ENCODE results near the gene MPHOSPH9.

MPHOSPH9 gene

DNA sequence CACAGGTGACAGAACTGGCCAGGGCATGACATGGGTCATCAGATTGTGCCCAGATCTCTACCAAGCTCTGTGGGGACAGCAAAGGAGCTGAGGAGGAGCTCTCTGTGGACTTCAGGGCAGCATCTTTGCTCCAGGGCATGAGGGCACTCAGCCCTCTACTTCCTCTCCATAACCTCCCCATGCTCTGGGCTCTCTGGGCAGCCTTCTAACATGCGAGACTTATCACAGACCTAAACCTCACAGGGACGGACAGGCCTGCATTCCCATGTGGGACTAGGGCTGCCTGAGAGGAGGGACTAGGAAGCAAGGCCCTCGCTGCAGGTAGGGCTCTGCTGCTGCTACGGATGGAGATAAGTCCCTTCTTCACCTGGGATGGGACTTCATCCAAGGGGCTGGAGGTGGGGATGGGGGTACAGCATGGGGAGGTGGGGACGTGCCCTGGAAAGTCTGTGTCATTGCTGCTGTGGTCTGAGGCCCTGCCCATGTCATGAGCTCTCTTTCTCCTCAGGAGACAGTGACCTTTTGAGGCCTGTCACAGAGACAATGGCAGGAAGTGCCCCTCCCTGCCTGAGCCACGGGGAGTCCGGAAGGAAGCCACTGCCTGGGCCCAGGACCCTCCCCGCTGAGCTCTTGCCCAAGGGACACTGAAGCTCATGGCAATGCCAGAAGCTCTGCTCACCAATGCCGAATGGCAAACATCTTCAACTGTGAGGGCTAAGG, 126.1 kb downstream of the MPHOSPH9 start:
- TF ChIP-seq CTCF (IDR thresholded peaks at IDR 0.05; ENCODE audit: borderline replicate concordance, insufficient read depth, low read depth, low read length) = no peak
- no peak overlapping the region for H3K4me3 ChIP-seq (ENCODE audit: low read depth, low read length)

DNA sequence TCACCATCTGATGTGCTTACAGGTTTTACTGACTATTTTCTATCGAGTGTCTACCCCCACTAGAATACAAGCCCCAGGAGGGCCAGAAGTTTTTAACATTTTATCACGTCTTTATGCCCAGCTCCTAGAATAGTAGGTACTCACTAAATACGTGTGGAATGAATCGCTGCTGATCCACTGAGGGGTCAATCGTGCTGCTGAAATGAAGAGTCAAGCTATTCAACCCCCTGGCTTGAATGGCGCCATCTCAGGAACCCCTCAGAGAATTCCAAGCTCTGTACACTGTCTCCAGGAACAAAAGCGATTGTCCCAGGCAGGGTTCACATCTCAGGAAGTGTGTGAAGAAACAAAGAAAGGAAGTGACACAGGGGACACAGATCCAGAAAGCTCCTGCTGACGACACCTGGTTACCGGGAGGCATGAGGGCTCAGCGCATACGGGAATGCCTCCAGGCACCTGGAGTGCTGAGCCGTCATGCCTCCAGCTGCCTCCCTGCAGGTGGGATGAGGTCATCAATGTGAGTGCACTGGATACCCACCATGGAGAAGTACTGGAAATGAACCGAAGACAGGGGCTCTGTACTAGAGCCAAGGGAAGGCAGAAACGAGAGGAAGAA, 127.6 kb downstream of the MPHOSPH9 start:
- H3K4me3 ChIP-seq (ENCODE audit: low read depth, low read length) = no peak overlapping the region
- no peak for TF ChIP-seq CTCF (IDR thresholded peaks at IDR 0.05; ENCODE audit: borderline replicate concordance, insufficient read depth, low read depth, low read length)

DNA sequence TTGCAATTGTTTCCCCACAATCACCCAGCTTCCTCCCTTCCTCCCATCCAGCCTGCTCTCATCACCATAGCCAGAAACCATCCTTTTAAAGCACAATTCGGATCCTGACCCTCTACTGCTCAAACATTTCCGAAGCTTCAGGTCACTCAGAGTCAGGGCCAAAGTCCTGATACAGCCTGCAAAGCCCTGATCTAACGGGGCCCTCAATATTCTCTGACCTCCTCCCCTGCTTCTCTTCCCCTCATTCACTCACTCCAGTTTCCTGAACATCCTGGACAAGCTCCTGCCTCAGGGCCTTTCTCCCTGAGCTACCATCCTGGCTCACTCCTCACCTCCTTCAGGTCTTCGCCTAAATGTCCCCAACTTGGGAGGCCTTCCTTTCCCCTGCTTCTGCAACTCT, 128.1 kb downstream of the MPHOSPH9 start:
- no peak for TF ChIP-seq CTCF (IDR thresholded peaks at IDR 0.05; ENCODE audit: borderline replicate concordance, insufficient read depth, low read depth, low read length)
- no peak overlapping the region for H3K4me3 ChIP-seq (ENCODE audit: low read depth, low read length)

Measured in GM12875 (cell line).